GM12801 (cell line): ENCODE results near the gene PATJ.

ENCODE experiments used
- CTCF ChIP-seq: IDR thresholded peaks from one replicate; pipeline ENCODE4 v1.5.1; 2011; ENCODE audit warnings: control low read depth; ENCODE audit not compliant: insufficient read length; ENCODE audit errors: extremely low read depth

PATJ gene, protein sequence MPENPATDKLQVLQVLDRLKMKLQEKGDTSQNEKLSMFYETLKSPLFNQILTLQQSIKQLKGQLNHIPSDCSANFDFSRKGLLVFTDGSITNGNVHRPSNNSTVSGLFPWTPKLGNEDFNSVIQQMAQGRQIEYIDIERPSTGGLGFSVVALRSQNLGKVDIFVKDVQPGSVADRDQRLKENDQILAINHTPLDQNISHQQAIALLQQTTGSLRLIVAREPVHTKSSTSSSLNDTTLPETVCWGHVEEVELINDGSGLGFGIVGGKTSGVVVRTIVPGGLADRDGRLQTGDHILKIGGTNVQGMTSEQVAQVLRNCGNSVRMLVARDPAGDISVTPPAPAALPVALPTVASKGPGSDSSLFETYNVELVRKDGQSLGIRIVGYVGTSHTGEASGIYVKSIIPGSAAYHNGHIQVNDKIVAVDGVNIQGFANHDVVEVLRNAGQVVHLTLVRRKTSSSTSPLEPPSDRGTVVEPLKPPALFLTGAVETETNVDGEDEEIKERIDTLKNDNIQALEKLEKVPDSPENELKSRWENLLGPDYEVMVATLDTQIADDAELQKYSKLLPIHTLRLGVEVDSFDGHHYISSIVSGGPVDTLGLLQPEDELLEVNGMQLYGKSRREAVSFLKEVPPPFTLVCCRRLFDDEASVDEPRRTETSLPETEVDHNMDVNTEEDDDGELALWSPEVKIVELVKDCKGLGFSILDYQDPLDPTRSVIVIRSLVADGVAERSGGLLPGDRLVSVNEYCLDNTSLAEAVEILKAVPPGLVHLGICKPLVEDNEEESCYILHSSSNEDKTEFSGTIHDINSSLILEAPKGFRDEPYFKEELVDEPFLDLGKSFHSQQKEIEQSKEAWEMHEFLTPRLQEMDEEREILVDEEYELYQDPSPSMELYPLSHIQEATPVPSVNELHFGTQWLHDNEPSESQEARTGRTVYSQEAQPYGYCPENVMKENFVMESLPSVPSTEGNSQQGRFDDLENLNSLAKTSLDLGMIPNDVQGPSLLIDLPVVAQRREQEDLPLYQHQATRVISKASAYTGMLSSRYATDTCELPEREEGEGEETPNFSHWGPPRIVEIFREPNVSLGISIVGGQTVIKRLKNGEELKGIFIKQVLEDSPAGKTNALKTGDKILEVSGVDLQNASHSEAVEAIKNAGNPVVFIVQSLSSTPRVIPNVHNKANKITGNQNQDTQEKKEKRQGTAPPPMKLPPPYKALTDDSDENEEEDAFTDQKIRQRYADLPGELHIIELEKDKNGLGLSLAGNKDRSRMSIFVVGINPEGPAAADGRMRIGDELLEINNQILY (N-terminal part only)

DNA sequence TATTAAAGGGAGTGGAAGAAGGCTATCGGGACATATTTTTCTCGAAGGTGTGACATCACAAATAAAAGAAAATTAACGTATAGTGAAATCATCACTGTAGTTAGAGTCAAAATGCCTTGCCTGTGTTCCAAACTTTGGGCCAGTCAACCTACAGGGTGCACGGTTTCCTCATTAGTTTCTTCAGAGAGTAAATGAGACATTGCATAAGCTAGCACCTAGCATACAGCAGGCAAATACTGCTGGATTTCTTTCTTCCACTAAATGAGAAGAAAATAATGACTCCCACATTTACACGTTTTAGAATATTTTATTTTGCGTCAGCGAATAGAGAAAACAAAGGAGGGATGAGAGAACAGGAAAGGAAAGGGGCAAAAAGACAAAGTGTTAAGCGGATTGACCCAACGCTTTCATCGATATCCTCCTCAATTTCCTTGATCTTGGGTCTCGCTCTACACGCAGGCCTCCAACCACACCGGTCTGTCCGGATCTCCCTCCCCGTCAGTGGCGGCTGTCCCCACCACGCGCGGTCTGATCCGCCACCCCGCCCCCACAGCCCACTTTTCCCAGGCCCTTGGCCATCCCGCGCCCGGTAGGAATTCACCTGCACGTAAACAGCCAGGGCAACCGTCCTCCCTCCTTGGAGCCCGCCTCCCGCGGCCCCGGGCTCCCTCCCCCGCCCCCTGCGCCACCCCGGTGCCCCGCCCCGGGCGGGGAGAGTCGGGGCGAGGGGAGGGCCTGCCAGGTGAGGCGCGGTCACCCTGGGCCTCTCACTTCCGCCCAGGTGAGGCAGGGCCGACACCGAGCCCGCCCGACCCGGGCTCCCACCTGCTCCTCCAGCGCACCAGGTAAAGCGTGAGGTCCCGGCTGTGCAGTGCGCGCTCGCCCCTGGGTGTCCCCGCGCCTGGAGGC lies at the start of gene PATJ:
Gene PATJ (plus strand): TSS at position 770 of the 909 bp plus-strand sequence. CDS start 20,413 bp downstream, outside the sequence.
- no peak for TF ChIP-seq CTCF

- TF ChIP-seq CTCF = no peak
These were observed 42.1 kb upstream of the PATJ start for GRCh38 chr1:61699911-61700851.

- TF ChIP-seq CTCF = no peak
These were observed 33.0 kb upstream of the PATJ start for GRCh38 chr1:61708953-61709907.

DNA sequence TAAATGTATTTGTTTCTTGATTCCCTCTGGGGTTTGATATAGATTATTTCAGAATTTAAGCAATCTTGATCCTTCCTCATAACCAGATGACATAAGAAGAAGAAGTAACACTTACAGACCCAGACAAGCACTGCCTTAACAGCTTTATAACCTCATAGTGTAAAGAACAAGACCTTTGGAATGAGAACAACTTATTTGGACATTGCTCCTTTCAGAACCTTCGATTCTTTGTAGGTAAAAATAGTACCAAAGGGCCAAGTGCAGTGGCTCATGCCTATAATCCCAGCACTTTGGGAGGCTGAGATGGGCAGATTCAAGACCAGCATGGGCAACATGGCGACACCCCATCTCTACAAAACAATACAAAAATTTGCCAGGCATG lies 32.4 kb upstream of the PATJ start:
- no peak for TF ChIP-seq CTCF

DNA sequence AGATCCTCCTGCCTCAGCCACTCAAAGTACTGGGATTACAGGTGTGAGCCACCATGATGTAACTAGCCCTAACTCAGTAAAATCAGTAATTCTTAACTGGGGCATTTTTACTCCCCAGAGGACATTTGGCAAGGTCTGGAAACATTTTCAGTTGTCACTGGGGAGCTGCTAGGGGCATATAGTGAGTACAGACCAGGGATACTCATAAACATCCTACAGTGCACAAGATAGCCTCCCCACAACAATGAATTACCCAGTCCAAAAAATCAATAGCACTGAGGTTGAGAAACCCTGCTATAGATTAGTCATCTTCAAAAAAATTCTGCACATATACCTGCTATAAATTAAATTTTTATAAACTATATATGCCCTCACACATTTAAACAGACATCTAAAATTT lies 30.3 kb upstream of the PATJ start:
- no peak for TF ChIP-seq CTCF
